Peyer's patch (tissue), 4 donors: ENCODE data around the gene SLC12A6.

Experiments
- POLR2A ChIP-seq, 2 donors: fragments of 450-650 bp; IDR thresholded peaks; one replicate each; pipeline ENCODE4 v1.5.1; 2017; ENCODE audit warnings: antibody characterized with exemption in 2 of 2, mild to moderate bottlenecking in 2 of 2, moderate library complexity in 2 of 2
- TF ChIP-seq, protein P1 (sequence below), 6 experiments: fragments of 450-650 bp in 4 of 6; fragments of 200-600 bp in 2 of 6; sonication (generic) in 1 of 6; IDR thresholded peaks; one replicate each; pipeline ENCODE4 v1.5.1; 2017 to 2019; ENCODE audit warnings: antibody characterized with exemption in 6 of 6, mild to moderate bottlenecking in 3 of 6, moderate library complexity in 1 of 6

DNA sequence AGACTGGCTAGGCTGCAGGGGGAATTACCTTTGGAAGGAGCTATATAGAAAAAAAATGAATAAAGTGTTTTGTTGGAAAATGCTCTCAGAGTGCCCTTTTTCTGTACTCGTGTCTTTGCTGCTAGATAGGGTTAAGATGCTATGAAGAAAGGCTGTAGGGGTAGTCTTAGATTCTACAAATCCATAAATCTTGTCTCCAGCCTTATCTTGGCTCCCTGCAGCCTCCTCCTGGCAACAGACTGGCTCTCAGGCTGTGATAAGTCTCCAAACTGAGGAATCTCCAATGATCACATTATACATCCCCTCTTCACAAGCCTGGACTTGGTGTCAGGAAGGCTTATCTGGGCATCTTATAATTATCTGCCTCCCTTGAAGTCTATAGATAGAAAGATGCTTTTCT is 20.1 kb upstream of the SLC12A6 start:
- TF ChIP-seq, protein P1, sequence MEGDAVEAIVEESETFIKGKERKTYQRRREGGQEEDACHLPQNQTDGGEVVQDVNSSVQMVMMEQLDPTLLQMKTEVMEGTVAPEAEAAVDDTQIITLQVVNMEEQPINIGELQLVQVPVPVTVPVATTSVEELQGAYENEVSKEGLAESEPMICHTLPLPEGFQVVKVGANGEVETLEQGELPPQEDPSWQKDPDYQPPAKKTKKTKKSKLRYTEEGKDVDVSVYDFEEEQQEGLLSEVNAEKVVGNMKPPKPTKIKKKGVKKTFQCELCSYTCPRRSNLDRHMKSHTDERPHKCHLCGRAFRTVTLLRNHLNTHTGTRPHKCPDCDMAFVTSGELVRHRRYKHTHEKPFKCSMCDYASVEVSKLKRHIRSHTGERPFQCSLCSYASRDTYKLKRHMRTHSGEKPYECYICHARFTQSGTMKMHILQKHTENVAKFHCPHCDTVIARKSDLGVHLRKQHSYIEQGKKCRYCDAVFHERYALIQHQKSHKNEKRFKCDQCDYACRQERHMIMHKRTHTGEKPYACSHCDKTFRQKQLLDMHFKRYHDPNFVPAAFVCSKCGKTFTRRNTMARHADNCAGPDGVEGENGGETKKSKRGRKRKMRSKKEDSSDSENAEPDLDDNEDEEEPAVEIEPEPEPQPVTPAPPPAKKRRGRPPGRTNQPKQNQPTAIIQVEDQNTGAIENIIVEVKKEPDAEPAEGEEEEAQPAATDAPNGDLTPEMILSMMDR (IDR thresholded peaks at IDR 0.05) = no peak
- no peak for TF ChIP-seq POLR2A (IDR thresholded peaks at IDR 0.05)
